ENCODE measurements around the gene FCAMR. TPM values are rescaled to one million over a fixed set of nuclear protein-coding genes. Genes with fewer than 3 reads are reported as not detected.
A peak's percentile ranks its signal among the peaks of the same experiment; 100 is the strongest.

Gene FCAMR
- total and polyA plus RNA-seq, 3 experiments from 2014 or later = not detected

GRCh38 chr1:206963119-206963712 is 7.0 kb downstream of the FCAMR start:
- no peak overlapping the region for H3K27ac ChIP-seq (ENCODE audit: low read depth, low read length)
- H3K36me3 ChIP-seq (ENCODE audit: insufficient read depth, low read length) = no peaks in the 10 kb centered on the region
- POLR2A ChIA-PET = interaction anchor here (0.5 kb wide), 1 partner anchor 489 kb away, joined by 4 read pairs; no protein-coding TSS in a partner anchor
- Mint-ChIP-seq H3K9me3 (no peaks in the 10 kb centered on the region), H3K4me3 (no peak overlapping the region), H3K4me1 (peaks cover 15 to 24% (median 23%) of the 10 kb centered on the region in 3 donors), H3K27ac (peak overlapping the region in 1 of 8 donors; percentile 77), H3K27me3 (peaks cover 0 to 4% of the 10 kb centered on the region in 2 donors), H3K36me3 (no peaks in the 10 kb centered on the region)
- CTCF ChIA-PET = interaction anchor here (1.2 kb wide), 1 partner anchor 13 kb away, joined by 3 read pairs; no protein-coding TSS in a partner anchor
- no peaks in the 10 kb centered on the region for H3K27me3 ChIP-seq (ENCODE audit: insufficient read depth, low read length, poor library complexity, severe bottlenecking)
- H3K4me3 ChIP-seq (ENCODE audit: low read length) = no peak overlapping the region
- H3K4me1 ChIP-seq (ENCODE audit: insufficient read depth, low read length) = peaks cover 22% of the 10 kb centered on the region
- no peak for DNase-seq
- no peaks in the 10 kb centered on the region for H3K9me3 ChIP-seq (ENCODE audit: low read length)

GRCh38 chr1:206962272-206962671 is 8.0 kb downstream of the FCAMR start:
- H3K27ac ChIP-seq (ENCODE audit: low read depth, low read length) = no peak overlapping the region
- H3K4me1 Mint-ChIP-seq = peaks cover 9 to 15% (median 14%) of the 10 kb centered on the region in 3 donors

GRCh38 chr1:206961668-206962067 is 8.6 kb downstream of the FCAMR start:
- no peak overlapping the region for H3K27ac ChIP-seq (ENCODE audit: low read depth, low read length)
- CTCF ChIA-PET = interaction anchor here (1.2 kb wide), 1 partner anchor 30 kb away, joined by 3 read pairs; no protein-coding TSS in a partner anchor
- Mint-ChIP-seq H3K9me3 (no peaks in the 10 kb centered on the region), H3K36me3 (no peaks in the 10 kb centered on the region), H3K4me1 (peaks cover 6 to 10% (median 10%) of the 10 kb centered on the region in 3 donors), H3K27ac (no peak overlapping the region), H3K4me3 (no peak overlapping the region), H3K27me3 (no peaks in the 10 kb centered on the region)
- DNase-seq = no peak
- H3K27me3 ChIP-seq (ENCODE audit: insufficient read depth, low read length, poor library complexity, severe bottlenecking) = no peaks in the 10 kb centered on the region
- H3K4me3 ChIP-seq (ENCODE audit: low read length) = no peak overlapping the region
- H3K4me1 ChIP-seq (ENCODE audit: insufficient read depth, low read length) = peaks cover 10% of the 10 kb centered on the region
- no peaks in the 10 kb centered on the region for H3K36me3 ChIP-seq (ENCODE audit: insufficient read depth, low read length)
- no peaks in the 10 kb centered on the region for H3K9me3 ChIP-seq (ENCODE audit: low read length)
- POLR2A ChIA-PET = no interaction called here

More at GRCh38 chr1:206962272-206962671, 8.0 kb downstream of the FCAMR start:
- Mint-ChIP-seq H3K27ac (peak overlapping the region in 1 of 8 donors; percentile 21), H3K9me3 (no peaks in the 10 kb centered on the region), H3K27me3 (no peaks in the 10 kb centered on the region), H3K4me3 (no peak overlapping the region), H3K36me3 (no peaks in the 10 kb centered on the region)
- Histone ChIP-seq H3K27me3 (ENCODE audit: insufficient read depth, low read length, poor library complexity, severe bottlenecking) (no peaks in the 10 kb centered on the region), H3K9me3 (ENCODE audit: low read length) (no peaks in the 10 kb centered on the region), H3K4me3 (ENCODE audit: low read length) (no peak overlapping the region), H3K4me1 (ENCODE audit: insufficient read depth, low read length) (peaks cover 16% of the 10 kb centered on the region), H3K36me3 (ENCODE audit: insufficient read depth, low read length) (no peaks in the 10 kb centered on the region)
- ChIA-PET CTCF (interaction anchor here (1.2 kb wide), 1 partner anchor 14 kb away, joined by 3 read pairs; no protein-coding TSS in a partner anchor), POLR2A (no interaction called here)
- DNase-seq = no peak

DNA sequence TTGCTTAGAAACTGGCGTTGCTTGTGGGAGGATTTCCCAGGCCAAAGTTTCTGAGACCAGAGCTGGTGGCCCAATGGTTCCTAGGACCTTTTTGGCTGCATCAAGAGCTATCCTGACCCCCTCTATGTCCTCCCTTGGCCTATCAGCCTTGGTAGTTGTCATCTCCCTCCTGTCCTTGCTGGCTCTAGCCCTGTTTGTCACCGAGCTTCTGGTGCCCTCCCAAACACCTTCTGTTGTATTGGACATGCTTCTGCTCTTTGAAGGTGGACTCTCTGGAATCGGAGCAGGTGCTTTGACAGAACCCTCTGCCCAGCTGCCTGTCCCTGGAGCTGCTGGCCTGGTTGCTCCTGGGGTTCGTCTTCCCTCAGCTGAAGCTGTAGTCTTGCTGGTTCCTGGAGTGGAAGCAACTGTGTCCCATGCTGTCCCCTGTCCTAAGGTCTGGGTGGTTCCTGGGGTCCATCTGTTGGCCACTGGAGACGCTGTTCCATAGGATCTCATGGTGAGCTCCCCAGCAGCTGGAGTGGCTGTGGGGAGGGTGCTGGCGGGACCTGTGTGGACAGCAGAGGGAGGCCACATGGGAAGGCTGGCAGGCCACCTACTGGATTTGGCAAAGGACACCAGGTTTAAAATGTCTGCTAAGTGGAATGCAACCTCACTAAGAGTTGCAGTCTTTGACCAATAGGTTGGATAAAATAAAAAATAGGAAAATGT is 9.4 kb downstream of the FCAMR start:
- DNase-seq = no peak
- Histone ChIP-seq H3K36me3 (ENCODE audit: insufficient read depth, low read length) (no peaks in the 10 kb centered on the region), H3K27ac (ENCODE audit: low read depth, low read length) (no peak overlapping the region), H3K27me3 (ENCODE audit: insufficient read depth, low read length, poor library complexity, severe bottlenecking) (no peaks in the 10 kb centered on the region), H3K9me3 (ENCODE audit: low read length) (no peaks in the 10 kb centered on the region), H3K4me1 (ENCODE audit: insufficient read depth, low read length) (peaks cover 9% of the 10 kb centered on the region), H3K4me3 (ENCODE audit: low read length) (no peak overlapping the region)
- Mint-ChIP-seq H3K27ac (no peak overlapping the region), H3K4me3 (no peak overlapping the region), H3K27me3 (no peaks in the 10 kb centered on the region), H3K36me3 (no peaks in the 10 kb centered on the region), H3K9me3 (no peaks in the 10 kb centered on the region), H3K4me1 (peaks cover 6 to 10% (median 10%) of the 10 kb centered on the region in 3 donors)
- POLR2A ChIA-PET = no interaction called here
- CTCF ChIA-PET = interaction anchor here (1.0 to 1.2 kb wide), 2 partner anchors 29 to 226 kb away, joined by 3 read pairs; no protein-coding TSS in a partner anchor

DNA sequence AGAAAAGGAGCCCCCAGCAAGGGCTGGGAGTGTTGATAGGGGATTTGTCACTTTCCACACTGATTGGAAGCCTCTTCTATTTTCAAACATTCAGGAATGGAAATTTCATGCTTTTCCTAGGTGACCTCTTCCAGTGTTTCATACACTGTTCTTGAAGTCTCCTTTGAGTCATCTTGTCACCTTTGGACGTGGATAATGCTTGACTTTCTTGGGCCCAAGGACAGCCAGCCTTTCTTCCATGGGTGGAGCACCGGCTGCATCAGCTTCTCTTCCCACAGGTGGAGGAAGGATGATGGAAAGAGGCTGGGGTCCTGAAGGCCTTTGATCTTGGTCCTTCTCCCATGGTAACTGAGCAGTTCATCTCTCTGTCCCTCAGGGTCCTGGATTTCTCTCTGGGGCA is 12.1 kb downstream of the FCAMR start:
- Mint-ChIP-seq H3K36me3 (no peaks in the 10 kb centered on the region), H3K4me3 (no peak overlapping the region), H3K27ac (no peak overlapping the region), H3K4me1 (peaks cover 6 to 10% (median 10%) of the 10 kb centered on the region in 3 donors), H3K9me3 (no peaks in the 10 kb centered on the region), H3K27me3 (no peaks in the 10 kb centered on the region)
- Histone ChIP-seq H3K27ac (ENCODE audit: low read depth, low read length) (no peak overlapping the region), H3K4me3 (ENCODE audit: low read length) (no peak overlapping the region), H3K36me3 (ENCODE audit: insufficient read depth, low read length) (no peaks in the 10 kb centered on the region), H3K9me3 (ENCODE audit: low read length) (no peaks in the 10 kb centered on the region), H3K4me1 (ENCODE audit: insufficient read depth, low read length) (peaks cover 9% of the 10 kb centered on the region), H3K27me3 (ENCODE audit: insufficient read depth, low read length, poor library complexity, severe bottlenecking) (no peaks in the 10 kb centered on the region)
- CTCF ChIA-PET = no interaction called here
- DNase-seq = no peak
- POLR2A ChIA-PET = no interaction called here

DNA sequence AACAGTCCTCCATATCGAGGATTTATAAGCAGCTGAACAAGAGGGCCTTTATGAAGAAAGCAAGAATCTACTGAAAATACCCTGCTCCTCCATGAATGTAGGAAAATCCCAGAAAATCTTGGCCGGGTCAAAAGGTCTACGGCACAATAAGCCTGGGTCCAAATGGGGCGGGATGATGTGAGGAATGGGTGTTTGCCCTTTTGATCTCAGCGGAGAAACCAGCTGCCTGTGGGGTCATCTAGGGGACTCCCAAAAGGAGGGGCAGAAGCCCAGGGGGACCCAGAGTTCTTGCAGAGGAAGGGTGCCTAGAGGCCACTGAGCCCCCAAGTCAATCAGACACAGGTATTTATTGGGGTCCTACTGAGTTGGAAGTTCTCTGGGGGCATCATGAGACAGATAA is 12.6 kb downstream of the FCAMR start:
- H3K4me3 Mint-ChIP-seq = no peak overlapping the region
- CTCF ChIA-PET = interaction anchor here (1.0 kb wide), 1 partner anchor 24 kb away, joined by 3 read pairs; no protein-coding TSS in a partner anchor
- Histone ChIP-seq H3K4me1 (ENCODE audit: insufficient read depth, low read length) (peaks cover 8% of the 10 kb centered on the region), H3K4me3 (ENCODE audit: low read length) (no peak overlapping the region), H3K9me3 (ENCODE audit: low read length) (no peaks in the 10 kb centered on the region), H3K27me3 (ENCODE audit: insufficient read depth, low read length, poor library complexity, severe bottlenecking) (no peaks in the 10 kb centered on the region), H3K36me3 (ENCODE audit: insufficient read depth, low read length) (no peaks in the 10 kb centered on the region), H3K27ac (ENCODE audit: low read depth, low read length) (no peak overlapping the region)
- POLR2A ChIA-PET = no interaction called here
- no peaks in the 10 kb centered on the region for H3K36me3 Mint-ChIP-seq
- no peak for DNase-seq
- no peaks in the 10 kb centered on the region for H3K27me3 Mint-ChIP-seq
- H3K4me1 Mint-ChIP-seq = peaks cover 4 to 7% (median 7%) of the 10 kb centered on the region in 3 donors
- no peak overlapping the region for H3K27ac Mint-ChIP-seq
- no peaks in the 10 kb centered on the region for H3K9me3 Mint-ChIP-seq

DNA sequence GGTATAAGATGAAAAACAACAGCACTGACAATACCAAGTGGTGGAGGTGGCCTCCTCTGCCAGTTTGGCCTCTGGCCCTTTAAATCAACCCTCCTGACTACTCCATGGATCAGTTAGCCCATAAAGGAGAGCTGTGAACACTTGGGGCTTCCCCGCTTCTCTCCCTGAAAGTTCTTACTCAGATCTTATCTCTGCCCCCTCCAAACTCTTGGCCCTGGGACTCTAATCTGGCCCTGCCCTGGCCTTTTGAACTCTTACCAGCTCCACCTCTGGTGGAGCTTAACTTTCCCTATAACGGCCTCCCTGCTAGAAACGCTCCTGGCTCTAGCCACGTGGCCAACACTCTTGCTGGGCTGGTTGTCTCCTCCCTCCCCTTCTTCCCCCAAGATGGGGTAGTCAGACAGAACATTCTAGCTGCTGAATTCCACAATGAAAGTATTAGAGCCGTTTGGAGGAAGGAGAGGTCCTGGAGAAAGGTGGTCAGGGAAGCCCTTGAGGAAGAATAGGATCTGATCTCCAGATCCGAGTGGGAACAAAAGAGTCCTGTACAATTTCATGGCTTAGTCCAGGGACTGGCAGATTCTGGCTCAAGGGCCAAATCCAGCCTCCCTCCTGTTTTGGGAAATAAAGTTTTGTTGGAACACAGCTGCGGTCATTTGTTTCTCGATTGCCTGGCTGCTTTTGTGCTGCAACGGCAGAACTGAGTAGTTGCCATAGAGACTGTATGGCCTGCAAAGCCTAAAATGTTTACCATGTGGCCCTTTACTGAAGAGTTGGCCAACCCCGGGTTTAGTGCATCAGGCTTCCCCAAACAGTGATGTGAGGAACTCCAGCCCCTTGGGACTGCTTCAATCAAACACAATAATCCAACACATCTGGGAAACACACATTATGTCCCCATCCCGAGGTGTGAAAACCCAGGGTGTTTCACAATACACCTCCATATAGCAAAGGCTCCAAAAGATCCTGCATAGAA is 14.5 kb downstream of the FCAMR start:
- H3K4me3 Mint-ChIP-seq = peak overlapping the region in 1 of 7 donors; percentile 76
- no peak overlapping the region for H3K4me3 ChIP-seq (ENCODE audit: low read length)
- no peak overlapping the region for H3K27ac ChIP-seq (ENCODE audit: low read depth, low read length)
- H3K9me3 ChIP-seq (ENCODE audit: low read length) = no peaks in the 10 kb centered on the region
- H3K36me3 ChIP-seq (ENCODE audit: insufficient read depth, low read length) = no peaks in the 10 kb centered on the region
- no peak for DNase-seq
- H3K27me3 Mint-ChIP-seq = no peaks in the 10 kb centered on the region
- H3K36me3 Mint-ChIP-seq = no peaks in the 10 kb centered on the region
- H3K27me3 ChIP-seq (ENCODE audit: insufficient read depth, low read length, poor library complexity, severe bottlenecking) = no peaks in the 10 kb centered on the region
- no peaks in the 10 kb centered on the region for H3K4me1 ChIP-seq (ENCODE audit: insufficient read depth, low read length)
- POLR2A ChIA-PET = no interaction called here
- no peaks in the 10 kb centered on the region for H3K4me1 Mint-ChIP-seq
- no peak overlapping the region for H3K27ac Mint-ChIP-seq
- no peaks in the 10 kb centered on the region for H3K9me3 Mint-ChIP-seq
- CTCF ChIA-PET = no interaction called here

Measured in CD8-positive, alpha-beta memory T cell (primary cell).